Activated CD8-positive, alpha-beta T cell treated with anti-CD3 and anti-CD28 coated beads, Interleukin-2, amount 10 ng/mL, durations not matched to agents 7 days and 5 days (primary cell): Measurements from ENCODE around the gene PDCD5. TPM values are rescaled to one million over a fixed set of nuclear protein-coding genes. Genes with fewer than 3 reads are reported as not detected.

Source experiments
- ATAC-seq: fragments of 150-1000 bp; cut with Tn5 transposase; one replicate; pipeline ENCODE4 v1.10.0; 2021; ENCODE audit warnings: moderate library complexity
- CTCF ChIA-PET: fragments of 350-600 bp; sonication (Branson Sonifier 250); formaldehyde crosslinking; loops from one replicate; lab custom pipeline; 2021; ENCODE audit warnings: antibody characterized with exemption; lab: Charles Lee
- POLR2A ChIA-PET: fragments of 350-600 bp; sonication (Branson Sonifier 250); formaldehyde crosslinking; loops from one replicate; lab custom pipeline; 2021; ENCODE audit warnings: antibody characterized with exemption; lab: Charles Lee
- DNase-seq: peaks from one replicate; pipeline ENCODE4 v3.0.0-alpha.2; 2020
- H3K27ac Mint-ChIP-seq: one replicate; pipeline ENCODE4 v1.8.0; 2021; ENCODE audit warnings: mild to moderate bottlenecking, mixed read lengths
- H3K27me3 Mint-ChIP-seq: one replicate; pipeline ENCODE4 v1.8.0; 2021; ENCODE audit warnings: low read depth, mixed read lengths
- H3K36me3 Mint-ChIP-seq: one replicate; pipeline ENCODE4 v1.8.0; 2021; ENCODE audit warnings: low read depth, mixed read lengths
- H3K4me1 Mint-ChIP-seq: one replicate; pipeline ENCODE4 v1.8.0; 2021; ENCODE audit warnings: low read depth, mixed read lengths
- H3K4me3 Mint-ChIP-seq: one replicate; pipeline ENCODE4 v1.8.0; 2021; ENCODE audit warnings: mild to moderate bottlenecking, mixed read lengths
- H3K9me3 Mint-ChIP-seq: one replicate; pipeline ENCODE4 v1.8.0; 2022; ENCODE audit warnings: mixed read lengths; ENCODE audit not compliant: insufficient read depth
- total RNA-seq, 2 experiments: library from RNA; stranded (reverse); gene quantifications; one replicate each; pipeline ENCODE4 v1.2.3, GENCODE V29; 2021

The PDCD5 gene
- total RNA-seq, 2 experiments from 2014 or later: 147 to 159 TPM

- no peaks in the 10 kb centered on the region for H3K4me1 Mint-ChIP-seq
- ATAC-seq (no peak), DNase-seq (no peak)
- H3K4me3 Mint-ChIP-seq: no peak overlapping the region
- H3K9me3 Mint-ChIP-seq: no peaks in the 10 kb centered on the region
- ChIA-PET CTCF (no interaction called here), POLR2A (no interaction called here)
- H3K27me3 Mint-ChIP-seq: no peaks in the 10 kb centered on the region
- no peak overlapping the region for H3K27ac Mint-ChIP-seq
- peaks cover 37% of the 10 kb centered on the region for H3K36me3 Mint-ChIP-seq
Measured at GRCh38 chr19:32613008-32613407, 32.0 kb downstream of the PDCD5 start.

GRCh38 chr19:32614916-32615315 lies 33.9 kb downstream of the PDCD5 start:
- H3K4me1 Mint-ChIP-seq: no peaks in the 10 kb centered on the region
- H3K27me3 Mint-ChIP-seq: no peaks in the 10 kb centered on the region
- peaks cover 41% of the 10 kb centered on the region for H3K36me3 Mint-ChIP-seq
- DNase-seq (no peak), ATAC-seq (no peak)
- H3K27ac Mint-ChIP-seq: no peak overlapping the region
- no peak overlapping the region for H3K4me3 Mint-ChIP-seq
- ChIA-PET POLR2A (no interaction called here), CTCF (interaction anchor here (1.1 kb wide), 1 partner anchor 15 kb away, joined by 3 read pairs; no protein-coding TSS in a partner anchor)
- no peaks in the 10 kb centered on the region for H3K9me3 Mint-ChIP-seq

- CTCF ChIA-PET: interaction anchor here (1.1 kb wide), 1 partner anchor 16 kb away, joined by 3 read pairs; no protein-coding TSS in a partner anchor
- DNase-seq (no peak), ATAC-seq (no peak)
- POLR2A ChIA-PET: no interaction called here
- Mint-ChIP-seq H3K4me1 (no peaks in the 10 kb centered on the region), H3K9me3 (no peaks in the 10 kb centered on the region), H3K27ac (peak overlapping the region; percentile 0), H3K27me3 (no peaks in the 10 kb centered on the region), H3K4me3 (no peak overlapping the region), H3K36me3 (peaks cover 42% of the 10 kb centered on the region)
Measured at GRCh38 chr19:32615569-32615968, 34.6 kb downstream of the PDCD5 start.

- Mint-ChIP-seq H3K27ac (no peak overlapping the region), H3K4me3 (no peak overlapping the region), H3K4me1 (no peaks in the 10 kb centered on the region), H3K9me3 (no peaks in the 10 kb centered on the region), H3K36me3 (peaks cover 43% of the 10 kb centered on the region), H3K27me3 (no peaks in the 10 kb centered on the region)
- DNase-seq (no peak), ATAC-seq (no peak)
- CTCF ChIA-PET: no interaction called here
- POLR2A ChIA-PET: no interaction called here
Measured at GRCh38 chr19:32619051-32619685, 38.2 kb downstream of the PDCD5 start.

- ChIA-PET POLR2A (interaction anchor here (1.2 kb wide), 1 partner anchor 217 kb away, joined by 3 read pairs; the partner anchor contains the start of gene DPY19L3), CTCF (no interaction called here)
- no peak overlapping the region for H3K4me3 Mint-ChIP-seq
Measured at GRCh38 chr19:32622002-32622401, 41.0 kb downstream of the PDCD5 start.

GRCh38 chr19:32624410-32624809 lies 43.4 kb downstream of the PDCD5 start:
- DNase-seq: no peak
- no peak overlapping the region for H3K4me3 Mint-ChIP-seq
- POLR2A ChIA-PET: no interaction called here
- no peaks in the 10 kb centered on the region for H3K27me3 Mint-ChIP-seq
- H3K36me3 Mint-ChIP-seq: peaks cover 35% of the 10 kb centered on the region
- H3K4me1 Mint-ChIP-seq: no peaks in the 10 kb centered on the region
- ATAC-seq: no peak
- no peak overlapping the region for H3K27ac Mint-ChIP-seq
- H3K9me3 Mint-ChIP-seq: no peaks in the 10 kb centered on the region
- CTCF ChIA-PET: no interaction called here

More at GRCh38 chr19:32622002-32622401, 41.0 kb downstream of the PDCD5 start:
- Mint-ChIP-seq H3K36me3 (peaks cover 35% of the 10 kb centered on the region), H3K27me3 (no peaks in the 10 kb centered on the region), H3K4me1 (no peaks in the 10 kb centered on the region), H3K9me3 (no peaks in the 10 kb centered on the region), H3K27ac (no peak overlapping the region)
- no peak for ATAC-seq
- no peak for DNase-seq

- no peaks in the 10 kb centered on the region for H3K27me3 Mint-ChIP-seq
- H3K4me1 Mint-ChIP-seq: no peaks in the 10 kb centered on the region
- peaks cover 26% of the 10 kb centered on the region for H3K36me3 Mint-ChIP-seq
- ATAC-seq (no peak), DNase-seq (no peak)
- ChIA-PET CTCF (no interaction called here), POLR2A (no interaction called here)
- H3K27ac Mint-ChIP-seq: no peak overlapping the region
- no peak overlapping the region for H3K4me3 Mint-ChIP-seq
- no peaks in the 10 kb centered on the region for H3K9me3 Mint-ChIP-seq
Measured at GRCh38 chr19:32626969-32627368, 46.0 kb downstream of the PDCD5 start.

GRCh38 chr19:32627714-32628270 lies 46.8 kb downstream of the PDCD5 start:
- CTCF ChIA-PET: no interaction called here
- H3K36me3 Mint-ChIP-seq: peaks cover 21% of the 10 kb centered on the region

GRCh38 chr19:32630338-32630737 lies 49.3 kb downstream of the PDCD5 start:
- CTCF ChIA-PET: interaction anchor here (1.4 kb wide), 1 partner anchor 12 kb away, joined by 3 read pairs; no protein-coding TSS in a partner anchor
- Mint-ChIP-seq H3K4me3 (no peak overlapping the region), H3K36me3 (peaks cover 16% of the 10 kb centered on the region), H3K9me3 (no peaks in the 10 kb centered on the region), H3K27me3 (no peaks in the 10 kb centered on the region), H3K4me1 (no peaks in the 10 kb centered on the region), H3K27ac (no peak overlapping the region)
- DNase-seq: no peak
- POLR2A ChIA-PET: no interaction called here
- ATAC-seq: no peak

More at GRCh38 chr19:32627714-32628270, 46.8 kb downstream of the PDCD5 start:
- Mint-ChIP-seq H3K27me3 (no peaks in the 10 kb centered on the region), H3K4me3 (no peak overlapping the region), H3K9me3 (no peaks in the 10 kb centered on the region), H3K27ac (no peak overlapping the region), H3K4me1 (no peaks in the 10 kb centered on the region)
- POLR2A ChIA-PET: no interaction called here
- ATAC-seq: no peak
- no peak for DNase-seq

GRCh38 chr19:32631381-32631780 lies 50.4 kb downstream of the PDCD5 start:
- H3K36me3 Mint-ChIP-seq: peaks cover 20% of the 10 kb centered on the region

More at GRCh38 chr19:32631381-32631780, 50.4 kb downstream of the PDCD5 start:
- no peaks in the 10 kb centered on the region for H3K27me3 Mint-ChIP-seq
- H3K27ac Mint-ChIP-seq: no peak overlapping the region
- H3K9me3 Mint-ChIP-seq: no peaks in the 10 kb centered on the region
- no peak for ATAC-seq
- POLR2A ChIA-PET: no interaction called here
- CTCF ChIA-PET: interaction anchor here (1.4 kb wide), 1 partner anchor 11 kb away, joined by 3 read pairs; no protein-coding TSS in a partner anchor
- H3K4me1 Mint-ChIP-seq: no peaks in the 10 kb centered on the region
- H3K4me3 Mint-ChIP-seq: no peak overlapping the region
- DNase-seq: no peak
